CD4-positive, alpha-beta T cell treated with Interleukin-15 for 1 hour (primary cell): Measurements from ENCODE around the gene SPDYE3.
"Not testable (repeated sequence)": the region's sequence is repeated elsewhere in the genome, so short reads cannot be mapped to it uniquely, and the experiment has no call there.

Experiments used
- DNase-seq: peaks from one replicate; pipeline ENCODE4 v3.0.0-alpha.2; 2020

Gene SPDYE3

GRCh38 chr7:100352984-100353684, 45.6 kb downstream of the SPDYE3 start:
- DNase-seq, result no peak

- peak; percentile 46 for DNase-seq
These were observed 46.3 kb downstream of the SPDYE3 start for GRCh38 chr7:100353685-100354330.

GRCh38 chr7:100356416-100357068, 49.0 kb downstream of the SPDYE3 start:
- DNase-seq, result no peak

- no peak for DNase-seq
These were observed 49.6 kb downstream of the SPDYE3 start for GRCh38 chr7:100357131-100357561.

GRCh38 chr7:100358027-100358856, 50.7 kb downstream of the SPDYE3 start, which contains the start of gene PILRB:
TSS of gene PILRB (plus strand) at chr7:100358117. CDS start at chr7:100358303, 186 bp downstream.
- no peak for DNase-seq

- DNase-seq, result no peak
These were observed 51.3 kb downstream of the SPDYE3 start for GRCh38 chr7:100358857-100359212.

GRCh38 chr7:100360135-100360854, 52.8 kb downstream of the SPDYE3 start:
- peak; percentile 12 for DNase-seq

GRCh38 chr7:100363098-100363497, 55.6 kb downstream of the SPDYE3 start:
- no peak for DNase-seq

- DNase-seq, result peak; percentile 1
These were observed 56.3 kb downstream of the SPDYE3 start for GRCh38 chr7:100363797-100364196.

GRCh38 chr7:100364480-100364879, 57.0 kb downstream of the SPDYE3 start:
- DNase-seq, result peak; percentile 6

- DNase-seq, result not testable (repeated sequence)
These were observed 58.5 kb downstream of the SPDYE3 start for GRCh38 chr7:100365998-100366367.

GRCh38 chr7:100366411-100367250, 59.1 kb downstream of the SPDYE3 start:
- peak; percentile 25 for DNase-seq

- DNase-seq, result peak; percentile 2
These were observed 59.7 kb downstream of the SPDYE3 start for GRCh38 chr7:100367251-100367620.

- peak; percentile 69 for DNase-seq
These were observed 60.4 kb downstream of the SPDYE3 start for GRCh38 chr7:100367676-100368613.

- DNase-seq, result peak; percentile 92
These were observed 61.6 kb downstream of the SPDYE3 start for GRCh38 chr7:100369105-100369504.

- peak; percentile 11 for DNase-seq
These were observed 62.8 kb downstream of the SPDYE3 start for GRCh38 chr7:100370303-100370702.

- DNase-seq, result peak; percentile 2
These were observed 63.2 kb downstream of the SPDYE3 start for GRCh38 chr7:100370746-100371145.

- DNase-seq, result no peak
These were observed 64.2 kb downstream of the SPDYE3 start for GRCh38 chr7:100371561-100372171.
